Loucy (cell line): Measurements from ENCODE around the gene E4F1.

Experiments
- EZH2phosphoT487 ChIP-seq: fragments of 200-600 bp; IDR thresholded peaks from 2 replicates; pipeline ENCODE4 v1.6.1; 2018; ENCODE audit warnings: antibody characterized with exemption, mild to moderate bottlenecking, moderate library complexity, borderline replicate concordance
- TF ChIP-seq, protein P1 (sequence below): fragments of 200-600 bp; sonication (generic); conservative IDR thresholded peaks from 2 replicates; pipeline ENCODE4 v1.5.1; 2014; ENCODE audit warnings: mild to moderate bottlenecking, antibody characterized with exemption, low read length

DNA sequence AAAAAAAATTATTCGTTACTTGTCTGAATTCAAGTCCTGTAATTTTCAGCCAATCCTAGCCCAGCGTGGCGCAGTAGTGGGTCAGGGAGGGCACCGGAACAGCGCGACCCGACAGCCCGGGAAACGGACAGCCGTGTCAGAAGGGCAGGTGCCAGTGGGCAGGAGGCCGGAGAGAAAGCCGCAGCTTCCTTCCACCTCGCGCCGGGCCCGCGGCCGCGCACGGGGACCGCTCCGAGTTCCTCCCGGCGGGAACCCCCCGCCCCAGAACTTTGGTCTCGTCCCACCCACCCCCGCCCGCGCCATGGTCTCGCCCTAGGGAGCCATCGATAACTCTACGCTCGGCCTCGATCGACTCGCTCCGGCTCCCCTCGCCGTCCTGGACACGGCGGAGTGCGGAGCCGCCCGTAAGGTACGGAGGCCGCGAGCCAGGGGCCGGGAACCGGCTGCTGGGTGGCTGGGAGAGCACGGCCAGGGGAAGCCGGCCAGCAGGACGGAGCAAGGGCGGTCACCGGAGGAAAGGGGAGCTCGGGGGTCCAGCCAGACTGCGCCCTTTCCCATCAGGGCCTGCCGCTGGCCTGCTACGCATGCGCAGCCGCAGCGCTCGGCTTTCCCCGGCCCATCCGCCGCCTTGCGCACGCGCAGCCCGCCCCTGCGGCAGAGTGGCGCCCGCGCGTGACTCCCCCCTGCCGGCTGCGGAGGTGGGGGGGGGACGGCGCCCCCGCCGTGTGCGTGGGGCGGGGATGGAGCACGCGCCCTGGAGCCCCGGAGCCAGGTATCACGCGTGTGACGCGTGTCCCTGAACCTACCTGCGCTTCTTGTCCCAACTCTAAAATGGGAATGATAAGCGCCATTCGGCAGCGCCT, 18.1 kb upstream of the E4F1 start, which contains the start of gene MLST8:
- TF ChIP-seq, protein P1, sequence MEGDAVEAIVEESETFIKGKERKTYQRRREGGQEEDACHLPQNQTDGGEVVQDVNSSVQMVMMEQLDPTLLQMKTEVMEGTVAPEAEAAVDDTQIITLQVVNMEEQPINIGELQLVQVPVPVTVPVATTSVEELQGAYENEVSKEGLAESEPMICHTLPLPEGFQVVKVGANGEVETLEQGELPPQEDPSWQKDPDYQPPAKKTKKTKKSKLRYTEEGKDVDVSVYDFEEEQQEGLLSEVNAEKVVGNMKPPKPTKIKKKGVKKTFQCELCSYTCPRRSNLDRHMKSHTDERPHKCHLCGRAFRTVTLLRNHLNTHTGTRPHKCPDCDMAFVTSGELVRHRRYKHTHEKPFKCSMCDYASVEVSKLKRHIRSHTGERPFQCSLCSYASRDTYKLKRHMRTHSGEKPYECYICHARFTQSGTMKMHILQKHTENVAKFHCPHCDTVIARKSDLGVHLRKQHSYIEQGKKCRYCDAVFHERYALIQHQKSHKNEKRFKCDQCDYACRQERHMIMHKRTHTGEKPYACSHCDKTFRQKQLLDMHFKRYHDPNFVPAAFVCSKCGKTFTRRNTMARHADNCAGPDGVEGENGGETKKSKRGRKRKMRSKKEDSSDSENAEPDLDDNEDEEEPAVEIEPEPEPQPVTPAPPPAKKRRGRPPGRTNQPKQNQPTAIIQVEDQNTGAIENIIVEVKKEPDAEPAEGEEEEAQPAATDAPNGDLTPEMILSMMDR, result no peak
- TF ChIP-seq EZH2phosphoT487, result no peak
